ENCODE measurements around the gene EML2.
"Not testable (repeated sequence)": the region's sequence is repeated elsewhere in the genome, so short reads cannot be mapped to it uniquely, and the experiment has no call there.

EML2 gene

GRCh38 chr19:45615795-45616703 is 23.1 kb downstream of the EML2 start:
- no peak for FAIRE-seq

- FAIRE-seq: not testable (repeated sequence)
Observed at GRCh38 chr19:45615056-45615455, 24.1 kb downstream of the EML2 start.

GRCh38 chr19:45613926-45614725 is 25.1 kb downstream of the EML2 start:
- FAIRE-seq: no peak

- FAIRE-seq: no peak
Observed at GRCh38 chr19:45608948-45609347, 30.2 kb downstream of the EML2 start.

- FAIRE-seq: no peak
Observed at GRCh38 chr19:45607071-45608029, 31.8 kb downstream of the EML2 start.

- FAIRE-seq: no peak
Observed at GRCh38 chr19:45601524-45602374, 37.4 kb downstream of the EML2 start, which contains the start of gene GPR4. TSS of gene GPR4 (minus strand) at chr19:45602212. CDS start at chr19:45591866, 10,346 bp downstream.

GRCh38 chr19:45601115-45601514 is 38.1 kb downstream of the EML2 start:
- no peak for FAIRE-seq

- no peak for FAIRE-seq
Observed at GRCh38 chr19:45600340-45600885, 38.8 kb downstream of the EML2 start.

GRCh38 chr19:45599286-45599685 is 39.9 kb downstream of the EML2 start:
- FAIRE-seq: no peak

- FAIRE-seq: no peak
Observed at GRCh38 chr19:45598267-45599001, 40.8 kb downstream of the EML2 start.

- FAIRE-seq: no peak
Observed at GRCh38 chr19:45597425-45598111, 41.6 kb downstream of the EML2 start.

- FAIRE-seq: no peak
Observed at GRCh38 chr19:45595814-45596213, 43.4 kb downstream of the EML2 start.

- no peak for FAIRE-seq
Observed at GRCh38 chr19:45593520-45593919, 45.7 kb downstream of the EML2 start.

- FAIRE-seq: no peak
Observed at GRCh38 chr19:45592366-45592765, 46.8 kb downstream of the EML2 start.

- no peak for FAIRE-seq
Observed at GRCh38 chr19:45591638-45592005, 47.6 kb downstream of the EML2 start.

- FAIRE-seq: no peak
Observed at GRCh38 chr19:45591004-45591637, 48.1 kb downstream of the EML2 start.

GRCh38 chr19:45590300-45591003 is 48.7 kb downstream of the EML2 start:
- FAIRE-seq: no peak

GRCh38 chr19:45589768-45590167 is 49.4 kb downstream of the EML2 start:
- no peak for FAIRE-seq

- FAIRE-seq: no peak
Observed at GRCh38 chr19:45587873-45588272, 51.3 kb downstream of the EML2 start.

All from colon (tissue), 2 donors.